HG02970 (cell line): ENCODE results near the gene NUDT22.
"Not testable (repeated sequence)": the region's sequence is repeated elsewhere in the genome, so short reads cannot be mapped to it uniquely, and the experiment has no call there.

ENCODE experiments used
- ATAC-seq: cut with Tn5 transposase; IDR thresholded peaks from one replicate; pipeline ENCODE4 v1.9.1; 2021; ENCODE audit warnings: mild to moderate bottlenecking, moderate library complexity, moderate number of reproducible peaks; ENCODE audit not compliant: unreplicated experiment, low FRiP score

The NUDT22 gene

GRCh38 chr11:64240435-64241240 lies 14.6 kb downstream of the NUDT22 start, which contains the start of gene FKBP2:
Gene FKBP2, plus strand, starts transcription at chr11:64241095. Its CDS starts 1,293 bp downstream, at chr11:64242388.
- peak; percentile 52 for ATAC-seq

GRCh38 chr11:64241241-64241490 lies 15.1 kb downstream of the NUDT22 start:
- ATAC-seq, result peak; percentile 66

- ATAC-seq, result peak; percentile 8
Observed at GRCh38 chr11:64241491-64242374, 15.7 kb downstream of the NUDT22 start.

- ATAC-seq, result no peak
Observed at GRCh38 chr11:64243236-64243854, 17.3 kb downstream of the NUDT22 start.

- ATAC-seq, result no peak
Observed at GRCh38 chr11:64244107-64244506, 18.0 kb downstream of the NUDT22 start.

GRCh38 chr11:64244966-64245365 lies 18.9 kb downstream of the NUDT22 start:
- no peak for ATAC-seq

- no peak for ATAC-seq
Observed at GRCh38 chr11:64245401-64245796, 19.3 kb downstream of the NUDT22 start.

- no peak for ATAC-seq
Observed at GRCh38 chr11:64245797-64246620, 19.9 kb downstream of the NUDT22 start.

- not testable (repeated sequence) for ATAC-seq
Observed at GRCh38 chr11:64246621-64246870, 20.5 kb downstream of the NUDT22 start.

GRCh38 chr11:64246871-64247728 lies 21.0 kb downstream of the NUDT22 start, which contains the start of gene PPP1R14B:
Gene PPP1R14B, minus strand, starts transcription at chr11:64246943. Its CDS starts 270 bp downstream, at chr11:64246673.
- ATAC-seq, result no peak

- no peak for ATAC-seq
Observed at GRCh38 chr11:64247729-64248531, 21.9 kb downstream of the NUDT22 start.

GRCh38 chr11:64248578-64248977 lies 22.5 kb downstream of the NUDT22 start:
- ATAC-seq, result no peak

- no peak for ATAC-seq
Observed at GRCh38 chr11:64249038-64249437, 23.0 kb downstream of the NUDT22 start.

- ATAC-seq, result no peak
Observed at GRCh38 chr11:64249563-64250414, 23.7 kb downstream of the NUDT22 start.

- ATAC-seq, result no peak
Observed at GRCh38 chr11:64250415-64251015, 24.4 kb downstream of the NUDT22 start.

- peak; percentile 32 for ATAC-seq
Observed at GRCh38 chr11:64251016-64251752, 25.1 kb downstream of the NUDT22 start, which contains the start of gene PLCB3. Gene PLCB3, plus strand, starts transcription at chr11:64251530. Its CDS starts 120 bp downstream, at chr11:64251650.

GRCh38 chr11:64251753-64252002 lies 25.6 kb downstream of the NUDT22 start:
- no peak for ATAC-seq
